ENCODE results near the gene NOG.

The NOG gene

DNA sequence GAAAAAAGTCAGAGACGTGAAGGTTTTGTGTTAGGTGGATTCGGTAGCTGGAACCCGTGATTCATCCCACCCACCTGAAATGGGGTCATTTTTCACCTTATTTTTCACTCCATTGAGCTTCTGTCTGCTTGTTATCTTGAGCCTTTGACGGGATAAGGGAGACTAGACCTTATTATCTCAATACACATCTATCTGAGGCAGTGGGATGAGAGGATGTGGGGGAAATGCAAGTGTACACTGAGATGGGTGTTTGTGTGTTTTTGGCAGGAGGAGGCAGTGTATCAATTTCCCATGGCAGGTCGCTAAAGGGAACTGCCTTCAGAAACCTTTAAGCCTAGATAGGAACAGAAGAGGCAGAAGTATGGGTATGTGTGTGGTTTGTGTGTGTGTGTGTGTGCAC, 6.2 kb upstream of the NOG start:
- DNase-seq (ENCODE audit: low read depth) = no peak
- TF ChIP-seq, protein P1, sequence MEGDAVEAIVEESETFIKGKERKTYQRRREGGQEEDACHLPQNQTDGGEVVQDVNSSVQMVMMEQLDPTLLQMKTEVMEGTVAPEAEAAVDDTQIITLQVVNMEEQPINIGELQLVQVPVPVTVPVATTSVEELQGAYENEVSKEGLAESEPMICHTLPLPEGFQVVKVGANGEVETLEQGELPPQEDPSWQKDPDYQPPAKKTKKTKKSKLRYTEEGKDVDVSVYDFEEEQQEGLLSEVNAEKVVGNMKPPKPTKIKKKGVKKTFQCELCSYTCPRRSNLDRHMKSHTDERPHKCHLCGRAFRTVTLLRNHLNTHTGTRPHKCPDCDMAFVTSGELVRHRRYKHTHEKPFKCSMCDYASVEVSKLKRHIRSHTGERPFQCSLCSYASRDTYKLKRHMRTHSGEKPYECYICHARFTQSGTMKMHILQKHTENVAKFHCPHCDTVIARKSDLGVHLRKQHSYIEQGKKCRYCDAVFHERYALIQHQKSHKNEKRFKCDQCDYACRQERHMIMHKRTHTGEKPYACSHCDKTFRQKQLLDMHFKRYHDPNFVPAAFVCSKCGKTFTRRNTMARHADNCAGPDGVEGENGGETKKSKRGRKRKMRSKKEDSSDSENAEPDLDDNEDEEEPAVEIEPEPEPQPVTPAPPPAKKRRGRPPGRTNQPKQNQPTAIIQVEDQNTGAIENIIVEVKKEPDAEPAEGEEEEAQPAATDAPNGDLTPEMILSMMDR (IDR thresholded peaks at IDR 0.05; ENCODE audit: insufficient read depth, low read depth, low read length, missing control alignments) = no peak
- no peak overlapping the region for H3K4me3 ChIP-seq (ENCODE audit: low read length)

DNA sequence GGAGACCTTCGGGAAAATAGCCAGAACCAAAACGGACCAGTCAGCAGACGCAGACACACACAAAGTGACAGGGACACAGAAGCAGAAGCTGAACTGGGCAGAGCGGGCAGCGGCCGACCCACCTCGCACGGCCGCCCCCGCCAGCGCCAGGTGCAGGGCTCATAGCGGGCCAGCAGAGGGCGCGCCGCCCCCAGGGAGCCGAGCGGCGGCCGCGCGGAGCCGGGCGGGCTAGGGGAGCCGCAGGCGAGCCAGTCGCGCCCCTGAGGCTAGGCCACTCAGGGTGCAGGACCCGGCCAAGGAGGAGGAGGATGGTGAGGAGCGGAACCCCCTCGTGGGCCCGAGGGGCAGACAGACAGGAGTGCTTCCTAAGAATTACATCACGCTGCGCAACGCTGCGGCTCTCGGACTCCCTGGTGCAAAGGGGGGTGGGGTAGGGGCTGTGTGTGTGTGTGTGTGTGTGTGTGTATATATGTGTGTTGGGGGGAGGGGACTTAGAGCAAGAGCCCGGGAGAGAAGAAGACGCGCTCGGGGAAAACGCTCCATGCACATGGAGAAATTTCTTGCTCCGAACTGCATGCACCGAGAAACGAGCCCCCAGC, 913 bp upstream of the NOG start:
- peak; percentile 39 for DNase-seq (ENCODE audit: low read depth)
- TF ChIP-seq, protein P1 (IDR thresholded peaks at IDR 0.05; ENCODE audit: insufficient read depth, low read depth, low read length, missing control alignments) = peak; percentile 41
- peak overlapping the region; percentile 43 for H3K4me3 ChIP-seq (ENCODE audit: low read length)

DNA sequence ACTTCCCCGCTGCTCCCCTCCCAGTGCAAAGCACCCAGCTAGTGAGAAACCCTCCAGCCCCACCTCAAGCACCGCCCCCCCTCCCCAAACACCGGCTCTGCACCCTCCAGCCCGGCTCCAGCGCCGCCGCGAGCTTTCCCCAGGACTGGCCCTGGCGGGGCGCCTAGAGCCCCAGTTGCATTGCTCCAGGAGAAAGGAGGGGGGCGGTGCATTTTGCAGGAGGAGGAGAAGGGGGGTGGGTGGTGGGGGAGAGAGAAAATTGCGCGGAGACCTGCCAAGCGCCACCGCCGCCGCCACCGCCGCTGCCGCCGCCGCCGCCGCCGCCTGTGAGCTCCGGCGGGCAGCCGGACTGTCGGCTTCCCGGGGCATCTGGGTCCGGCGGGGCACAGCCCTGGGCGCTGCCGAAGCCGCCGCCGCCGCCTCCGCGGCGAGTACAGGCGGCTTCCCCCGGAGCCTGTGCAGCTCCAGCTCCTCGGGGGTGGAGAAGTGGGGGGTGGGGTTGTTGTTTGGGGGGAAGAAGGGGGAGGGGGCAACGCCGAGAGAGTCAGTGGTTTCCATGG, 333 bp upstream of the NOG start:
- TF ChIP-seq, protein P1 (IDR thresholded peaks at IDR 0.05; ENCODE audit: insufficient read depth, low read depth, low read length, missing control alignments) = no peak
- H3K4me3 ChIP-seq (ENCODE audit: low read length) = peak overlapping the region; percentile 43
- DNase-seq (ENCODE audit: low read depth) = peak; percentile 49

DNA sequence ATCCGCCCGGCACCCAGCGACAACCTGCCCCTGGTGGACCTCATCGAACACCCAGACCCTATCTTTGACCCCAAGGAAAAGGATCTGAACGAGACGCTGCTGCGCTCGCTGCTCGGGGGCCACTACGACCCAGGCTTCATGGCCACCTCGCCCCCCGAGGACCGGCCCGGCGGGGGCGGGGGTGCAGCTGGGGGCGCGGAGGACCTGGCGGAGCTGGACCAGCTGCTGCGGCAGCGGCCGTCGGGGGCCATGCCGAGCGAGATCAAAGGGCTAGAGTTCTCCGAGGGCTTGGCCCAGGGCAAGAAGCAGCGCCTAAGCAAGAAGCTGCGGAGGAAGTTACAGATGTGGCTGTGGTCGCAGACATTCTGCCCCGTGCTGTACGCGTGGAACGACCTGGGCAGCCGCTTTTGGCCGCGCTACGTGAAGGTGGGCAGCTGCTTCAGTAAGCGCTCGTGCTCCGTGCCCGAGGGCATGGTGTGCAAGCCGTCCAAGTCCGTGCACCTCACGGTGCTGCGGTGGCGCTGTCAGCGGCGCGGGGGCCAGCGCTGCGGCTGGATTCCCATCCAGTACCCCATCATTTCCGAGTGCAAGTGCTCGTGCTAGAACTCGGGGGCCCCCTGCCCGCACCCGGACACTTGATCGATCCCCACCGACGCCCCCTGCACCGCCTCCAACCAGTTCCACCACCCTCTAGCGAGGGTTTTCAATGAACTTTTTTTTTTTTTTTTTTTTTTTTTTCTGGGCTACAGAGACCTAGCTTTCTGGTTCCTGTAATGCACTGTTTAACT, 1.0 kb downstream of the NOG start:
- peak overlapping the region; percentile 20 for H3K4me3 ChIP-seq (ENCODE audit: low read length)
- peak; percentile 39 for DNase-seq (ENCODE audit: low read depth)
- TF ChIP-seq, protein P1 (IDR thresholded peaks at IDR 0.05; ENCODE audit: insufficient read depth, low read depth, low read length, missing control alignments) = no peak

DNA sequence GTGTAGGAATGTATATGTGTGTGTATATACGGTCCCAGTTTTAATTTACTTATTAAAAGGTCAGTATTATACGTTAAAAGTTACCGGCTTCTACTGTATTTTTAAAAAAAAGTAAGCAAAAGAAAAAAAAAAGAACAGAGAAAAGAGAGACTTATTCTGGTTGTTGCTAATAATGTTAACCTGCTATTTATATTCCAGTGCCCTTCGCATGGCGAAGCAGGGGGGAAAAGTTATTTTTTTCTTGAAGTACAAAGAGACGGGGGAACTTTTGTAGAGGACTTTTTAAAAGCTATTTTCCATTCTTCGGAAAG, 1.6 kb downstream of the NOG start:
- DNase-seq (ENCODE audit: low read depth) = no peak
- TF ChIP-seq, protein P1 (IDR thresholded peaks at IDR 0.05; ENCODE audit: insufficient read depth, low read depth, low read length, missing control alignments) = no peak
- H3K4me3 ChIP-seq (ENCODE audit: low read length) = no peak overlapping the region

DNA sequence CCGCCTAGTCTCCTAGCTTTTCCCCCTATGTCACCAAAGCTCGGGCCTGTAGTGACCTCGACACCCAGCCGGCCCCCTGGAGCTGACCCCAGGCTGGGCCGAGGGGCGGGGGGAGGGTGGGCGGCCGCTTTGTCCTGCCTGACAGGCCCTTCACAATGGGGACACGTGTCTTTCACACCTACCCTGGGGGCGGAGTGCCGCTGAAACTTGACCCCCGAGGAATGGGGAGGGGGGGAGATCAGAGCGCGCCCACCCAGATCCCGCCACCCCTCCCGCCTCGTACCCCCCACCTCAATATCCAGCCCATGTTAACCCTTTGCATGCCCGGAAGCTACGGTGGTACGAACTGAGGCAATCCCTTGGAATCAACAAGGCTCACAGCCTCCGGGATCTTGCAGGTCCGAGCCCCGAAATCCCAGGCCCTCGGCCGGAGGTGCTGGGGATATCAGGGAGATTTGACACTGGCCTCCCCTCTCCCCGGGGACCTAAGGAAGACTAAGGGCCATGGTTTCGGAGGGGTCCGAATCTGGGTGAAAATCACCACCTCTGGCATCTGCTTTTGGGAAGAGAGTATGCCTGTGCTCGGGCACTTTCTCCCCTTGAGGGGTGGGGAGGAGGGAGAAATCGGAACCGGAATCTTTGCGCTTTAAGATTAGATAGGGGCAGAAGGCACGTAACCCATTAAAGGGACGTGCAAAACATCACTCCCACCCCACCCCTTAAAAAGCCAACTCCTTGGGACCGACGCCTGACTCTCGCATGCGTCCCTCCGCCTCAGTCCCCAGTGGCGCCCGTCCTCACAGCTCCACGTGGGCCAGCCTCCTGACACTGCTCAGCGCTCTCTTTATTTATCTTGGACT, 2.6 kb downstream of the NOG start:
- no peak for DNase-seq (ENCODE audit: low read depth)
- TF ChIP-seq, protein P1 (IDR thresholded peaks at IDR 0.05; ENCODE audit: insufficient read depth, low read depth, low read length, missing control alignments) = no peak
- H3K4me3 ChIP-seq (ENCODE audit: low read length) = no peak overlapping the region
